Measurements from ENCODE around the gene RBFOX2.
"Not testable (repeated sequence)": the region's sequence is repeated elsewhere in the genome, so short reads cannot be mapped to it uniquely, and the experiment has no call there.

The RBFOX2 gene

DNA sequence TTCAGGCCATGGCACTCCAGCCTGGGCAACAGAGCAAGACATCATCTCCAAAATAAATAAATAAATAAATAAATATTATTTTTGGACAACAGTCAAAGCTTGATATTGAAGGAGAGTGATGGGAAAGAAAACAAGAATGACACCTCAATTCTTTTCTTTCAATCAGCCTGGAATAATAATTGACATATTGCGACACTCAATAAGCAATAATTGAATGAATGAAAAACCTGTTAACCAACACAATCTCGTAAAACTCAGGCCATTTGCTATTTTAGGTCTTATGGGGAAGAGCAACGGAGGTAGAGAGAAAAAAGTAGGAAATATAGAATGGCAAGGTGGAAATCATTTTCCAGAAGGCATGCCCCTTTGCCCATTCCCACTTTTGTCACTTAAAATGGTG, 10.5 kb upstream of the RBFOX2 start:
- no peak for DNase-seq

DNA sequence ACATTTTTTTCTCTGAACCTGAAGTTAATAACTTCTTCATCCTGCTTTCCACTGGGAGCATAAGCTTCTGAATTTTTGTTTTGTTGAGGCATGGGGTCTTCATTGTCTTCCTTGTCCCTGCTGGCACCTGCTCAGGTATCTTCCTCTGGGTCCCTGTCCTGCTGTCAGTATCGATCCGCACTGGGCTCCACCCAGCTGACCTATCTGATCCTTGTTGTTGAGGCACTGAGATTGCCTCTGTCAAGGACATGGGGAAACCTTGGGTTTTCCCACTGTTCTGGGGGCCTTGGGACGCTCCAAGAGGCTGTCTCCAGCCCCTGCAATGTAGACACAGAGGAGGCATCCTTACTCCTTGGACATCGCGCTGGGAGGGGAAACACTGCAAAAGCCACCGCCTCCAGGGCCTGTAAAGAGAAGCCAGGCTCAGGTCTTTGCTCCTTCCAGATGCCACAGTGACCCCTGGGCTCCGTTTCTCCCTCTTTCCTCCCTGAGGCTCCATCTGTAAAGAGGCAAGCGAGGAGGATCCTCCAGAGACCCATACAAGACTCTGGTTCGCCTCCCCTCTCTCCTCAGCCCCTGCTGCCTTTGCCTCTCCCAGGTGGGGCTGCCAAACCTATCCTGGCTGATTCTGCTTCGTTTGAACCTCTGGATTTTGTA, 8.6 kb upstream of the RBFOX2 start:
- DNase-seq = no peak

DNA sequence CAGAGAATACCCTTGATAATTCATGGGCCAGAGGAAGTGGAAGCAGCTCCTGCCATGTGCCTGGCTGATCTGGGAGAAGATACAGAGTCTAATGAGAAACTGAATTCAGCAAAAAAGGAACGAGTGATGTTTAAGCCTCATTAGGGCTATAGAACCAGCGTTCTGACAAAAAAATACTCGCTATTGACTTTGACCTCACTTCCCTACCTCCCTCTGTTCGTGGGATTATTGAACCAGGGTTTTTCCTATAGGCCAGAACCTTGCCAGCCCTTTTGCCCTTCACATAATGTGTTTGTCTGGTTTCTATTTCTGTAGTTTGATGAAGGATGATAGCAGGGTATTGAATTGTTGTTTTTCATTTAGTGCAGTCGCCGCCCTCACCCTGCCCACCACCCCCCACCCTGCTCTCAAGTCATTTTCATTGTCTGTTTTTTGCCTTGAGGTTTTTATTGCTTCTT, 7.6 kb upstream of the RBFOX2 start:
- no peak for DNase-seq

DNA sequence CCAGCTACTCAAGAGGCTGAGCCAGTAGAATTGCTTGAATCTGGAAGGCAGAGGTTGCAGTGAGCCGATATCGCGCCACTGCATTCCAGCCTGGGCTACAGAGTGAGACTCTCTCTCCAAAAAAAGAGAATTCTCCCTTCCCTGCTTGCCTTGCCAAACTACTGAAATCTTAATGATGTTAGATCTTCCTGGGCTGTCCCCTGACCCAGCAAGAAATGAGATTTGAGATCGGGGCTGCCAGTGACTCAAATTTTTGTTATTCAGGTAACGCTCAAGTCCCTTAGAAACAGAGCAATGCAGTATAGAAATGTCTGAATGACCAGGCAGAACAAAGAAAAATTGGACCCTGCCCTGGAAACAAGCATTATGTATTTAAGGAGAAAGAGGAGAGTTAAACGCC, 4.0 kb upstream of the RBFOX2 start:
- DNase-seq = no peak

DNA sequence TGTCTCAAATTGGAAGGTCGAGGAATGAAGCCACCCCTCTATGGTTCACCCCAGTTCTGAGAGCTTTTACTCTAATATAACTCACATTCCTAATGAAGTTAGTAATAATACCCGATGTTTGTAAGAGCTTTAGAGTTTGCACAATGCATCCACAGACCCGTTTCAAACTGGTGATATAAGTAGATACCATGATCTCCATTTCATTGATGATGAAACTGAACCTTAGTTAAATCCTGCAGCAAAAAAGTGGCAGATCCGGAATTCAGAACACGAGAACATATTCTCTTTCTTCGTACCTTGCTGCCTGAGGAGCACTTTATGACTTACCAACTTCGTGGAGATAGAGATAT, 757 bp upstream of the RBFOX2 start:
- DNase-seq = no peak

DNA sequence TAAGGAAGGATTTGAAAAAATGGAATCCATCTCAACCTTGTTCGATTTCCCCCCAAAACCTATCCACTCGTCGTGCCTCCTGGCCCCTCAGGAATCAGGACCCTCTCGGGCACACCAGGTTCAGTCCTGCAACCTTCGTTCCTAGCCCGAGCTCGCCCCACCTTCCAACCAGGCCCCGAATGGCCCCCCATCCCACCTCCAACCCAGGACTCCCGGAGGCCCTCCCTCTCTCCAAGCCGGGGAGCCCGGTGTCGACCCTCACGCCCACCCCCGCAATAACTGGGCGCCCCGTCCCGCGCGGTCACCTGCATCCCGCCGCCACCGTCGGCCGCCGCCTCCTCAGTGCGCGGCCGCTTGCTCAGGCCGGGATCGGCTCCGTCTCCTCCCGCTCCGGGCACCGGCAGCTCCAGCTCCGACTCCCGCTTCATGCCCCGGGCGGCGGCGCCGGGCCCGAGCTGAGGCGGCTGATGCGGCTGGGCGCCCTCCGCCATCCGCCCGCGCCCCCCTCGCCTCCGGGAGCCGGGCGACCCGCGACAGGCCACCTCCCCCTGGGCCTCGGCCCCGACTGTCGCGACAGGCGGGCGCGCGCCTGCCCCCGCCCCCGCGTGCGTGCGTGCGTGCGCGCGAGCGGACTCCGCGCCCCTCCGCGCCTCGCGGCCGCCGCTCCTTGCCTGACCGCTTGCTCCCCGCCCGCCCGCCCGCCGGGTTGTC, 534 bp downstream of the RBFOX2 start:
- peak in 1 of 5 experiments; percentile 49 for DNase-seq

DNA sequence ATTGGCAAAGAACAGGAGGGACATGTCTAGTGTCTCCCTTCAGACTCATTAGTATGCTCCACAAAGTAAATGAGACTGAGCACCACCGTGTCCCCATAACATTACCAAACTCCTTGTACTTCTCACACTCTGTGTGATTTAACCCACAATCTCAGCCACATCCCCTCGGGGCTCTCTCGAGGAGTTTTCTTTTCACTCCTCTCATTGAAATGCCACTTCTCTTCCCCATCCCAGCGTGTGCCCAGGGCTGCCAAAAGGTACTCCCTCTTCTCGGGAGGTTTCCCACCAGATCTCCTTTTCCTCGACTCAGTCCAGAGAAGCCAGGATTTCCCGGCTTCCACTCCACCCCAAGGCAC, 1.1 kb downstream of the RBFOX2 start:
- peak in 1 of 5 experiments; percentile 32 for DNase-seq

DNA sequence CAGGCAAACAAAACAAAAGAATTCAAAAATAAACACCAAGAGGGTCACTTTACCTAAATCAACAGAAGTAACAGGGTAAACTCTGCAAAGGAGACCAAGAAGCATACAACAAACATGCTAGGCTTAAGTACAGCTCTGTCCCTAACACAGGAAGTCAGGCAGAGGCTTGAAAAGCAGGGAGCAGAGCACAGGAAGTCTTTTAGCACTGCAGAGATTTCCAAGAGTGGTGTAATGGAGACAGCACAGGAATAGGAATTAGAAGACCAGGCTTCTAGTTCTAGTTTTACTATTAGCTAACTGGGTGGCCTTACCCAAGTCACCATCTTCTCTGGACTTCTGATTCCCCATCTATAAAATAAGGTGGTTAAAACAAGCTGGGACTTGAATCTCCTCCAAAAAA, 1.9 kb downstream of the RBFOX2 start:
- DNase-seq = no peak

DNA sequence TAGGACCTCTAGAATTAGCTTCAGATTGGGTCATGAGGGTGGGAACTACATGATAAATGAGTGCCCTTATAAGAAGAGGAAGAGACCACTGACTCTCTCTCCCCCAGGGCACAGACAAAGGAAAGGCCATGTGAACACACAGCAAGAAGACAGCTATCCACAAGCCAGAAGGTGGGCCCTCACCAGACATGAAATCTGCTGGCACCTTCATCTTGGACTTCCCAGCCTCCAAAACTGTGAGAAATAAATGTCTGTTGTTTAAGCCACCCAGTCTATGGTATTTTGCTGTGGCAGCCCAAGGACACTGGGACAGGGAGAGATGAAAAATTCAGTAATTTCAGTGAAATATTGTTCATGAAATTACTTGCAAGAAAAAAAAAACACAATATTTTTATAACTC, 5.9 kb downstream of the RBFOX2 start:
- no peak for DNase-seq

DNA sequence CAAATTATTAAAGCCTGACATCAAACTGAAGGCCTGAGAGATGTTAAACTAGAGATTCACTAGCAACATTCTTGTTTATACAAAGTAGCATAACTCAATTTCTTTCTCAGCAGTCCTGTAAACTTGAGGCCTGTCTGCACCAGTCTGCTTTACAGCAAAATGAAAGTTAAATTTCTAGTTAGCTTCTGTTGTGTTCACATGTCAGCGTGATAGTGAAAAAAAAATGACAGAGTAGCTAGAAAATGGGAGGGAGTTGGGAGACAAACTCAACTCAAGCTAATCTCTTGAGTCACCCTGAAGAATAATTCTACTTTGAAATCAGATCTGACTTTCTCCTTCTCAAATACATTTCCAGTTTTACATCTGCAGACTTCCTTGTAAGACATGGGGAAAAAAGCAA, 6.5 kb downstream of the RBFOX2 start:
- DNase-seq = peak in 1 of 5 experiments; percentile 11

DNA sequence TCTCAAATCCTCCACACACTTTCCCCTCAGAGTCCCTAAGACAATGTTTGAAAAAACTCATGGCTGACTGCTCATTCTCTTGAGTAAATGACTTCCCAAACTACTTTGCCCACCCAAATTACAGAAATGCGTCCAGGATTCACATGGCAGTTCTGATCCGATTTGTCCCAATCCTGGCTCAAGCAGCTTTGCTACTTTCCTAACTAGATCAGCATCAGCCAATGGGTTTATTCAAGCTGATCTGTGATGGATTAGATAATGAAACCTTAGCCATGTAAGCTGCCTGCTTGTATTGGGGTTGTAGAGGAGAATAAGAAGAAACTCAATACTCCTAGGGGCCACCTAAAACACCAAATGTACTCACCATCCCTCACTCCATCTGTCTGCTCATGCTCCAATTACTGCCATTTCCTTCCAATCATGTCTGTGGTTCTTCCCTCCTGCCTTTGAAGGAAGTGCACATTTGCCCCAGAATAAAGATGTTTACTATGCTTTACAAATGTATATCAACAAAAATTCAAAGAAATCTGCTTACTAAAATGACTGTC, 6.9 kb downstream of the RBFOX2 start:
- no peak for DNase-seq

DNA sequence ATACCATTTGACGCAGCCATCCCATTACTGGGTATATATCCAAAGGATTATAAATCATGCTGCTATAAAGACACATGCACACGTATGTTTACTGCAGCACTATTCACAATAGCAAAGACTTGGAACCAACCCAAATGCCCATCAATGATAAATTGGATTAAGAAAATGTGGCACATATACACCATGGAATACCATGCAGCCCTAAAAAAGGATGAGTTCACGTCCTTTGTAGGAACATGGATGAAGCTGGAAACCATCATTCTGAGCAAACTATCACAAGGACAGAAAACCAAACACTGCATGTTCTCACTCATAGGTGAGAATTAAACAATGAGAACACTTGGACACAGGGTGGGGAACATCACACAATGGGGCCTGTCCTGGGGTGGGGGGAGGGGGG, 7.8 kb downstream of the RBFOX2 start:
- DNase-seq = not testable (repeated sequence)

DNA sequence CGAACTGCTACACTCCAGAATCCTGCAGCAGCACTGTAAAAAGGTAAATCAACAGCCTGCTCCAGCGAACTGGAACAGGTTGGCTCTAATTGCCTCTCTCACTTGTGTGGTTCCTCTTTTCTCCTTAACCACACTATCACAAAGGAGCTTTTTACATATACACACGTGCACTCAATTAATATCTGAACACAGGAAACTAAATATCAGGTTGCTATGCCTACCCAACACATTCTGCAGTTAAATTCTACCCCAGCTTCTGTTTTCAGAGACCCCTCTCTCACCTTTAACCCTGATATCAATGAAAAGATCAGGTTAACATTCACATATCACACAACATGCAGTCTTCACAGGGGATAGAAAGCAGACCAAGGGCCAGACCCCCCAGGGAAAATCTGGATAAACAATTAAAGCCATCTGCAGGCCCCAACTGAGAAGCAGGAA, 11.0 kb downstream of the RBFOX2 start:
- no peak for DNase-seq

DNA sequence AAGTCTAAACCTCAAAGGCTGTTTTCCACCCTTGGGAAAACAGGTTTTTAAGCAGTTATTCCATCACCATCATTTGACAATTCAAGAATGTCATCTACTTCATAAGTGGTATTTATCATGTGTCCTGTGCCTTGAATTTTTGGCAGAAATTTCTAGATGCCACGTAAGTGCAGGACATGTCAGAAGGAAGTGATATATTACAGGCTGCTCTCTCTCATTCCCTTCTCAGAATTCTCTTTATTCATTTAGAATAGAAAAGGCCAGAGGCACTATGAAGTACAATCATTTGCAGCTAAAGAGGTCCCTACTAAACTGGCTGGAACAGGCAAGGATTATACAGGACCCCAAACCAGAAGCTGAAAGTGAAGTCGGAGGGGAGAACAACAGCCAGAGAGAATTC, 11.9 kb downstream of the RBFOX2 start:
- no peak for DNase-seq

DNA sequence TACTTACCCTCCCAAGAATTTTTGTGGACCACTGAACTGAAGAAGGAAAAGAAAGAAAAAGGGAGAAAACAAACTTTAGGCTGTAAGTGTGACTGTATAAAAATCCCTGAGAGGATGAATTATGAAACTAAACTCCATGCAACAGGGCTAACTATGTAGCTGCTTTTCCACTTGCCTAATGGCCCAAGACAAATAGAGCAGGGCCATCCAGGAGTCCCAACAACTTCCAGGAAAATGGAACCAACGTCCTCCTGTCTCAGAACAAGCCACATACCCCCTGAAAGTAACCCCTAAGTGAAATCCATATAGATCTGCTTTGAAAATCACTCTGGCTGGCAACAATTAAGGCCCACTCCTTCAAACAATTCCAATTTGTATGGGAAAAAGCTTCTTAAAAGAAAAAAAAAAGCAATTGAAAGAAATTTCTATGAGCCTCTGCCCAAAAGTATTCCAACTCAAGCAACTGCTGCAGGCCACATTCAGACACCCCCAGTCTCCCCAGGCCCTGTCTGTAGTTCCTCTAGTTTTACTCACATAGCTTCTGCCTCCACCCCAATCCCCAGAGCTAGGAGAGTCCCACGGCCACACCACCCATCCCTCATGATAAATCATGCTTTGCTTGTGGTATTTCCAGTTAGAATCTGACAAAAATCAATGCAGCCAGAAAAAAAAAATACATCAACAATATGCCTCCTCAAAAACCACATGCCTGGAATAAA, 12.7 kb downstream of the RBFOX2 start:
- DNase-seq = no peak

DNA sequence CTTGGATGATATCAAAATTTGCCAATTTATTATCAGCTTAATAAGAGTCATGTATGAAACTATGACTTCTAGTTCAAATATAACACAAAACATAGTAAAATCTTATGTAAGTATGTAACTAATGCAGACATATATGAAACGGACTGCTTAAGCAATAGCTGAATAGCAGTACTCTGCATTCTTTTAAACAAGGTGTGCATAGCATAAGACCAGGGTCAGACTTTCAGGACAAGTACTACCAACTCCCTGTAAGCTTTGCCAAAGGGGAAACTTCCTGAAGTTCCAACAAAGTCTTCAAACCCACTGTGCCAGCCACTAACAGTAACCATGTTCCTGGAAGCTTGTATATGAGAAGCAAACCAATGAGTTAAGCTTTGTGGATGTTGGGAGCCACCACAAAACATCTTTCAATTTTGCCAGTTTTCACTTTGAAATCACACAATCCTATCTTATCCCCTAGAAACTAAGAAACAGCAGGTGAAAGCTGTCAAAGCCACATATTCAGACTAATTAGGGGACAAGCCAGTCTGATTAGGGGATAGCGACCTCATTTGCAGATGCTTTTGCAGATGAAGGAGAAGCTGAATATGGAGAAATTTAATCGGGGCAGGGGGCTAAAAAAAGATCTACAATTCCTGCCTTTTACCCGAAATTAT, 13.3 kb downstream of the RBFOX2 start:
- DNase-seq = no peak

DNA sequence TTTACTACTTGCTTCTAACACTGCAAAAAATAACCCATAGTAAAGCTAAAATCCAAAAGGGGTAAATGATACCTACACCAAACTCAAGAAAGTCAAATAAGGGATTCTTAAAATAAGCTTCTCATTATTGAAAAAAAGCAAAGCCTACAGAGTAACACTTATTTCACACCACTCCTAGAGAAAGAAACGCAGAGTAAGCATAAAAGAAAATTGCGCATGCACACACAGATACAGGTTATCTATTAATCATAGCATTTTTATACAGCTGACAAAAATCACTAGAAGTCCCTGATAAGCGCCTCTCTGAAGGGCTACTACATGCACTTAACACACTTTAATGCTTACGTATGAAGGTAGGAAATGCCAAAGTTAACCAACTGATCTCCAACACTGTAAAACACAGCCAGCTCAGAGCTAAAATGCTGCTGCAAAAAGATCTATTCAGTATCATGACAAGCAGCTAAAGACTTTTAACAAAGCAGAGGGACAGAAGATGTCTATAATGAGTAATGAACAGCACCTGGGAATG, 14.0 kb downstream of the RBFOX2 start:
- DNase-seq = no peak

DNA sequence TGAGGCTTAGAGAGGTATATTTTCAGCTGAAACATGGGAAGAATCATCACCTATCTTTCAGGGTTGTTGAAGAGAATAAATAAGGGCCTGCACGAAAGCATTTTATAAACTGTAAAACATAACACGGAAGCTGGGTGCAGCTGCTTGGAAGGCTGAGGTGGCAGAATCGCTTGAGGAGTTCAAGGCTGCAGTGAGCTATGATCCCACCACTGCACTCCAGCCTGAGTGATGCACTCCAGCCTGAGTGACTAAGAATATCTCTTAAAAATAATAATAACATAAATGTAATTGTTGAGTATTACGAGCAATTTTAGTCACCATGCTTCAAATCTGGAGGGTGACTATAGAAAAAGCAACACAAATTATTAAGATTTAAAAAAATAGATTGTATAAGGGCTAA, 16.3 kb downstream of the RBFOX2 start:
- DNase-seq = no peak

DNA sequence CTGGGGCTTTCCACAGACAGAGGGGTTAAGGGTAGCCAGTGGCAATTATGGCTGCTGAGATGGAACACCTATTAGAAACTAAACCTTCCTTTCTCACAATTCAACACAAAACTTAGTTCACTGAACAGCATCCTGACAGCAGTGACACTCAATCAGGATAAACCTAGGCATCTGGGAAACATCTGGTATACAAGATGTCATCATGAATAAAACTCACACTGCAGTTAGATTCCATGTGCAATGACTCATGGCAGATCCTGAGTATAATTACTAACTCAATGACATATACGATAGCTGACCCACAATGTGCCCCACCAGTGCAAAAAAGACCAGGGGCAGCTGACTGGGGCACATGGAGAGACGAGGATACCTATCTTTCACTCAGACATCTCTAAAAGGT, 17.7 kb downstream of the RBFOX2 start:
- DNase-seq = no peak

DNA sequence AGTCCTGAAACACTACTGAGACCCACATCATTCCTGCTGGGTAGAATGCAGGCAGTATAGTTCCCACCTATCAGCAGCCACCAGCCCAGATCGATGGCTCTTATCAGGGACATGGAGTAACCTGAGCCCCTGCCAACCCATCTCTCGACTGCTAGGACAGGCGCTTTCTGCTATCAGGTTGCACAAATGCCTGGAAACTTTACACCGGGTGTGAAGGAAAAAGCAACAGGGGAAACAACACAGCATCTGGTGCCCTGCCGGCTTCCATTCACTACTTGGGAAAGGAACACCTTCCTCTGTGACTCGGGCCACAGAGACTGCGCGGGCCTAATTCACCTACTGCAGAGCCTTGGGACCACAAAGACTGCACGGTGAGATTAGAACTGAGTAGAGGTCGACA, 18.5 kb downstream of the RBFOX2 start:
- no peak for DNase-seq

DNA sequence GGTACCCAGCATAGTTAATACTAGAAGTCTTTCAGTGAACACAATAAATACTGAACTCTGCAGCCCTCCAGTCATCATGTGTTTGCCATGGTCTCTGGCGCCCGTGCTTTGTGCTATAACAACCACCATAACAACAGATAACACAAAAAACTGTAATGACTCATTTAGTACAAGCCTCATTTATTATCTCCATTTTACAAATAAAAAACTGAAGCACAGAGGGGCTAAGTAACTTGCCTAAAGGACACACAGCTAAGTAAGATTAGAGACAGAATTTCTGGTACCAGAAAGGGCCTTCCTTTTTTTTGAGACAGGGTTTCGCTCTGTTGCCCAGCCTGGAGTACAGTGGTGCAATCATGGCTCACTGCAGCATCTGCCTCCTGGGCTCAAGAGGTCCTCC, 19.5 kb downstream of the RBFOX2 start:
- DNase-seq = peak in 1 of 5 experiments; percentile 21

DNA sequence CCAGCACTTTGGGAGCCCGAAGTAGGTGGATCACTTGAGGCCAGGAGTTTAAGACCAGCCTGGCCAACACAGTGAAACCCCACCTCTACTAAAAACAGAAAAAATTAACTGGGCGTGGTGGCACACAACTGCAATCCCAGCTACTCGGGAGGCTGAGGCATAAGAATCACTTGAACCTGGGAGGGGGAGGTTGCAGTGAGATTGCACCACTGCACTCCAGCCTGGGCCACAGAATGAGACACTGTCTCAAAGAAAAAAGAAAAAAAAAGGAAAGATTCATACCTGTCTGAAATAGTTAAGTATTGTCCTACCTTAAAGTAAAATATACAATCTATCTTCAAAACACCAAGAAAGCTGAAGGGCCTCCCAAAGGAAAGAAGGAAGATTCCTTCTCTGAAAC, 20.1 kb downstream of the RBFOX2 start:
- no peak for DNase-seq

DNA sequence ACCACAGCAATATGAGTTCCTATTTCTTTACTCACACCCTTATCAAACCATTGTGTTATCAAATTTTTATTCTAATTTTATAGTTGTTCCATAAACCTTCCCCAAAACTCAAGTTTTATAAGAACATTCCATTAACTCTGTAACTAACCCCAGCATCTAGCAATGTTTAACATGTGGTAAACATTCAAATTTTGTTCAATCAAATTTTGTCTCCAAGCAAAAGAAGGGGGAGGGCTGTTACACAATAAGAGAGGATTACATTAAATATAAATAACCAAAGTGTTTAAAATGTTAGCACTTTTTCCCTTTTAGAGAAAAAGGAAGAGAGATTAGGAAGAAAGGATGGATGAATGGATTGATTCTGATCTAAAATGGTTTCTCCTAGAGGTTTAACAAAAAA, 20.5 kb downstream of the RBFOX2 start:
- no peak for DNase-seq
